ENCODE measurements around the gene KRT8.

DNA sequence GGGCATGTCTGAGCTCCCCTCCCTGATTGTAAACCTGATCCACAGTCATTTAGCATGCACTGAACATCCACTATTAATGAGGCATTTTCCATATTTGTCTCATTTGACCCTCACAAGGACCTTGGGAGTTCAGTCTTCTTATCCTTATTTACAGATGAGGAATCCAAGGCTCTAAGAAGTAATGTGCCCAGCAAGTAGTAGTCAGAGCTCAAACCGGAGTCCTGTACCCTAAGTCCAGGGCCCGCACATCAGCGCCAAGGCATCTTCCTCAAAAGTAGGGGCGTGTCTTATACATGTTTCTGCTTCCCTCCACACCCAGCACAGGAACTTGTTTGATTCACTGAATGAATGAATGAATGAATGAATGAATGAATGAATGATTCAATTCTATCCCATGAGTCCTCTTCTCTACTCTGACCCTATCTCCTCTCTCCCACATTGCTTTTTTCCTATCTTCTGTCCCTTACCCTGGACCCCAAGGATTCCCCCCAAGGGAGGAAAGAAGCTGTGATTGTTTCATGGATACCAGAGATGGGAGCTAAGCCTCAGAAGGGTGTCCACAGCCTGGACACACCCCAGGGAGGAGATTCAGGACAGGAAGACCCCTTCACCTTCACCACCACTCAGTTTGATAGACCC is 21.8 kb upstream of the KRT8 start:
- TF ChIP-seq, protein P1, sequence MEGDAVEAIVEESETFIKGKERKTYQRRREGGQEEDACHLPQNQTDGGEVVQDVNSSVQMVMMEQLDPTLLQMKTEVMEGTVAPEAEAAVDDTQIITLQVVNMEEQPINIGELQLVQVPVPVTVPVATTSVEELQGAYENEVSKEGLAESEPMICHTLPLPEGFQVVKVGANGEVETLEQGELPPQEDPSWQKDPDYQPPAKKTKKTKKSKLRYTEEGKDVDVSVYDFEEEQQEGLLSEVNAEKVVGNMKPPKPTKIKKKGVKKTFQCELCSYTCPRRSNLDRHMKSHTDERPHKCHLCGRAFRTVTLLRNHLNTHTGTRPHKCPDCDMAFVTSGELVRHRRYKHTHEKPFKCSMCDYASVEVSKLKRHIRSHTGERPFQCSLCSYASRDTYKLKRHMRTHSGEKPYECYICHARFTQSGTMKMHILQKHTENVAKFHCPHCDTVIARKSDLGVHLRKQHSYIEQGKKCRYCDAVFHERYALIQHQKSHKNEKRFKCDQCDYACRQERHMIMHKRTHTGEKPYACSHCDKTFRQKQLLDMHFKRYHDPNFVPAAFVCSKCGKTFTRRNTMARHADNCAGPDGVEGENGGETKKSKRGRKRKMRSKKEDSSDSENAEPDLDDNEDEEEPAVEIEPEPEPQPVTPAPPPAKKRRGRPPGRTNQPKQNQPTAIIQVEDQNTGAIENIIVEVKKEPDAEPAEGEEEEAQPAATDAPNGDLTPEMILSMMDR (IDR thresholded peaks at IDR 0.05), result no peak
- TF ChIP-seq EZH2phosphoT487 (IDR thresholded peaks at IDR 0.05; ENCODE audit: borderline replicate concordance, low read depth) (no peak), RAD21 (IDR thresholded peaks at IDR 0.05; ENCODE audit: low read length) (no peak), POLR2AphosphoS5 (IDR thresholded peaks at IDR 0.05; ENCODE audit: low read depth, low read length) (no peak), RCOR1 (IDR thresholded peaks at IDR 0.05; ENCODE audit: low read length) (no peak)
- TF ChIP-seq, protein P2, sequence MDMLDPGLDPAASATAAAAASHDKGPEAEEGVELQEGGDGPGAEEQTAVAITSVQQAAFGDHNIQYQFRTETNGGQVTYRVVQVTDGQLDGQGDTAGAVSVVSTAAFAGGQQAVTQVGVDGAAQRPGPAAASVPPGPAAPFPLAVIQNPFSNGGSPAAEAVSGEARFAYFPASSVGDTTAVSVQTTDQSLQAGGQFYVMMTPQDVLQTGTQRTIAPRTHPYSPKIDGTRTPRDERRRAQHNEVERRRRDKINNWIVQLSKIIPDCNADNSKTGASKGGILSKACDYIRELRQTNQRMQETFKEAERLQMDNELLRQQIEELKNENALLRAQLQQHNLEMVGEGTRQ (IDR thresholded peaks at IDR 0.05; ENCODE audit: borderline replicate concordance, low read depth, low read length), result no peak

Data from SK-N-SH (cell line).